ENCODE results near the gene NFATC1. TPM values are rescaled to one million over a fixed set of nuclear protein-coding genes. Genes with fewer than 3 reads are reported as not detected.

Gene NFATC1
- total RNA-seq, 6 experiments from 2014 or later: 0.57 to 2.0 (median 0.89) TPM

DNA sequence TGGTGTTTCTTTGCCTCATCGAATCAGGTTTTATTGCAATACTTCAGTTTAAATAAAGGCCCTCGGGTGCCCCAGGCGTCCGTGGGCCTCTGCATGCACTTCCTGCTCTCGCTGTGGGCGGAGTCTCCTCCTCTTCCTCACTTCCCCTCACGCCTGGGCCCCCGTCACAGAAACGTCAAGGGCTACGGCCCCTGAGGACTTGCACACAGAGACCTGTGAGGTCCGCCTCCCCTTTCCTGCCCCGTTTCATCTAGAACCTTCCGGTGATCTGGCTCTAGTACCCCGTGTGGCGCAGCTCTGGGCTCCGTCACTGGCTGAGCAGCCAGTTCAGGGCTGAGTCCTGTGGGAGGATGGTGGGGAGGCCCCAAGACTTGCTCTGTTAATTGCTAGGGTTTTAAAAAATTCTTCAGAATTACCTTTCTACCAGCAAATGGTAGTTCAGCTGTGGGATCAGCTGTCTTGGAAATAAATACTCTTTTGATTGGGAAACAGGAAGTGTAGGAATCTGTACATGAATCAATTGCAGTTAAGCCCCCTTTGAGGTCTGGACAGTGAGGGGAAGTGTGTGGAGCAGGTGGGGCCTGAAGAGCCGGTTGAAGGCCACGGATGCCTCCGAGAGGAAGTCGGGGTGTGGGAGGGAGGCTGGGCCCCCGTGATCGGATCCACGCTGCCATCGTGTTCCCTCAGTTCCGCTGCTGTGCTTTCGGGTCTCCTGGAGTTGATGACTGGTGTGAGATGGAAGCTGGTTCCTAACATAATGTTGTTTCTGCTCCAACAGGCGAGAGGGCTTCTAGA lies 10.2 kb downstream of the NFATC1 start:
- Mint-ChIP-seq H3K27ac (no peak overlapping the region), H3K9me3 (no peaks in the 10 kb centered on the region), H3K36me3 (ENCODE audit: low read depth) (no peaks in the 10 kb centered on the region; the same call in 1 of the 2 replicates), H3K4me3 (no peak overlapping the region), H3K4me1 (ENCODE audit: low read depth) (no peaks in the 10 kb centered on the region), H3K27me3 (ENCODE audit: insufficient read depth) (no peaks in the 10 kb centered on the region; the same call in 1 of the 2 replicates)
- TF ChIP-seq, protein P1, sequence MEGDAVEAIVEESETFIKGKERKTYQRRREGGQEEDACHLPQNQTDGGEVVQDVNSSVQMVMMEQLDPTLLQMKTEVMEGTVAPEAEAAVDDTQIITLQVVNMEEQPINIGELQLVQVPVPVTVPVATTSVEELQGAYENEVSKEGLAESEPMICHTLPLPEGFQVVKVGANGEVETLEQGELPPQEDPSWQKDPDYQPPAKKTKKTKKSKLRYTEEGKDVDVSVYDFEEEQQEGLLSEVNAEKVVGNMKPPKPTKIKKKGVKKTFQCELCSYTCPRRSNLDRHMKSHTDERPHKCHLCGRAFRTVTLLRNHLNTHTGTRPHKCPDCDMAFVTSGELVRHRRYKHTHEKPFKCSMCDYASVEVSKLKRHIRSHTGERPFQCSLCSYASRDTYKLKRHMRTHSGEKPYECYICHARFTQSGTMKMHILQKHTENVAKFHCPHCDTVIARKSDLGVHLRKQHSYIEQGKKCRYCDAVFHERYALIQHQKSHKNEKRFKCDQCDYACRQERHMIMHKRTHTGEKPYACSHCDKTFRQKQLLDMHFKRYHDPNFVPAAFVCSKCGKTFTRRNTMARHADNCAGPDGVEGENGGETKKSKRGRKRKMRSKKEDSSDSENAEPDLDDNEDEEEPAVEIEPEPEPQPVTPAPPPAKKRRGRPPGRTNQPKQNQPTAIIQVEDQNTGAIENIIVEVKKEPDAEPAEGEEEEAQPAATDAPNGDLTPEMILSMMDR (IDR thresholded peaks at IDR 0.05): no peak
- DNase-seq: no peak

DNA sequence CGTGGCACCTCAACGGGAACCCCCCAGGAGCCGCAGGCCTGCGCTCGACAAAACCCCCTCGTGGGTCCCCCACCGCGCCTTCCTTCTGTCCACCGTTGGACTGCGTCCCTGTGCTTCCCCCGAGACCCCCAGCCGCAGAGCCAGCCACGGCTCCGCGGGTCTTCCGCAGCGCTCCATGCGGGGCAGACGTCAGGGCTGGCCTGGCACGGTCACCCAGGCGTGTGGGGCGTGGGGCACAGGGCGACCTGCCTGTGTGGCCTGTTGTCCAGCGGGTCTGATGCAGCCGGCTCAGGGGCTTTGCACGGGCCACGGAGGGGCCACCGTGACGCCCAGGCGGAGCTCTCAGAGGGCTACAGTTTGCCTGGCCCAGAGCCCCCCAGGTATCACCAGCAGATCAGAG lies 11.0 kb downstream of the NFATC1 start:
- Mint-ChIP-seq H3K27ac (no peak overlapping the region), H3K4me3 (no peak overlapping the region), H3K9me3 (peaks cover 3% of the 10 kb centered on the region; the same call in 1 of the 2 replicates), H3K36me3 (ENCODE audit: low read depth) (no peaks in the 10 kb centered on the region; the same call in 1 of the 2 replicates), H3K27me3 (ENCODE audit: insufficient read depth) (no peaks in the 10 kb centered on the region; the same call in 1 of the 2 replicates), H3K4me1 (ENCODE audit: low read depth) (no peaks in the 10 kb centered on the region)
- TF ChIP-seq, protein P1 (IDR thresholded peaks at IDR 0.05): no peak
- DNase-seq: no peak

DNA sequence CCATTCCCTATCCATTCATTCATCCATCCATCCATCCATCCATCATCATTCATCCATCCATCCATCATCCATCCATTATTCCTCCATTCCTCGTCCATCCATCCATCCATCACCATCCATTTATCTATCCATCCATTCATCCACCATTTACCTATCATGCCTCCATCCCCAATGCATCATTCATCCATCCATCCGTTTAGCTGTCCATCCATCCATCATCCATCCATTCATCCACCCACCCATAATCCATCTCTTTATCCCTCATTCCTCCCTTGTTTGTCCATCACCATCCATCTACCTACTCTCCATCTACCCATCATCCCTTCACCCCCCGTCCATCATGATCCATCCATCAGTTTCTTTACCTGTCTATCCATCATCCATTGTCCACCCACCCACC lies 13.6 kb downstream of the NFATC1 start:
- no peak overlapping the region for H3K4me3 Mint-ChIP-seq
- peaks cover 9% of the 10 kb centered on the region; the same call in 1 of the 2 replicates for H3K9me3 Mint-ChIP-seq
- TF ChIP-seq, protein P1 (IDR thresholded peaks at IDR 0.05): no peak
- no peaks in the 10 kb centered on the region; the same call in 1 of the 2 replicates for H3K36me3 Mint-ChIP-seq (ENCODE audit: low read depth)
- no peak for DNase-seq
- no peaks in the 10 kb centered on the region; the same call in 1 of the 2 replicates for H3K27me3 Mint-ChIP-seq (ENCODE audit: insufficient read depth)
- H3K4me1 Mint-ChIP-seq (ENCODE audit: low read depth): no peaks in the 10 kb centered on the region
- no peak overlapping the region for H3K27ac Mint-ChIP-seq

DNA sequence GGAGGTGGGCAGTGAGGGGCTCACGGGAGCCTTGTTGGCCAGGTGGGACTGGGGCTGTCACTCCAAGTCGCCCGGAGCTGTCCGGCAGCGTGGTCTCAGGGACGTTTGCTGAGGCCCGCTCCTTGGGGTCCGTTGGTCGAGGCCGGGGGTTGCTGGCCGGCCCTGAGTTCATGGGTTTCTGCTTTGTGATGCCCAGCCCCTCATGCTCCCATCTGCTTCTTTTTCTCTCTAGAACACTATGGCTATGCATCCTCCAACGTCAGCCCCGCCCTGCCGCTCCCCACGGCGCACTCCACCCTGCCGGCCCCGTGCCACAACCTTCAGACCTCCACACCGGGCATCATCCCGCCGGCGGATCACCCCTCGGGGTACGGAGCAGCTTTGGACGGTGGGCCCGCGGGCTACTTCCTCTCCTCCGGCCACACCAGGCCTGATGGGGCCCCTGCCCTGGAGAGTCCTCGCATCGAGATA lies 14.5 kb downstream of the NFATC1 start:
- Mint-ChIP-seq H3K27me3 (ENCODE audit: insufficient read depth) (no peaks in the 10 kb centered on the region; the same call in 1 of the 2 replicates), H3K36me3 (ENCODE audit: low read depth) (no peaks in the 10 kb centered on the region; the same call in 1 of the 2 replicates), H3K4me1 (ENCODE audit: low read depth) (no peaks in the 10 kb centered on the region), H3K27ac (no peak overlapping the region), H3K9me3 (peaks cover 9% of the 10 kb centered on the region; the same call in 1 of the 2 replicates), H3K4me3 (no peak overlapping the region)
- TF ChIP-seq, protein P1 (IDR thresholded peaks at IDR 0.05): no peak
- DNase-seq: no peak

DNA sequence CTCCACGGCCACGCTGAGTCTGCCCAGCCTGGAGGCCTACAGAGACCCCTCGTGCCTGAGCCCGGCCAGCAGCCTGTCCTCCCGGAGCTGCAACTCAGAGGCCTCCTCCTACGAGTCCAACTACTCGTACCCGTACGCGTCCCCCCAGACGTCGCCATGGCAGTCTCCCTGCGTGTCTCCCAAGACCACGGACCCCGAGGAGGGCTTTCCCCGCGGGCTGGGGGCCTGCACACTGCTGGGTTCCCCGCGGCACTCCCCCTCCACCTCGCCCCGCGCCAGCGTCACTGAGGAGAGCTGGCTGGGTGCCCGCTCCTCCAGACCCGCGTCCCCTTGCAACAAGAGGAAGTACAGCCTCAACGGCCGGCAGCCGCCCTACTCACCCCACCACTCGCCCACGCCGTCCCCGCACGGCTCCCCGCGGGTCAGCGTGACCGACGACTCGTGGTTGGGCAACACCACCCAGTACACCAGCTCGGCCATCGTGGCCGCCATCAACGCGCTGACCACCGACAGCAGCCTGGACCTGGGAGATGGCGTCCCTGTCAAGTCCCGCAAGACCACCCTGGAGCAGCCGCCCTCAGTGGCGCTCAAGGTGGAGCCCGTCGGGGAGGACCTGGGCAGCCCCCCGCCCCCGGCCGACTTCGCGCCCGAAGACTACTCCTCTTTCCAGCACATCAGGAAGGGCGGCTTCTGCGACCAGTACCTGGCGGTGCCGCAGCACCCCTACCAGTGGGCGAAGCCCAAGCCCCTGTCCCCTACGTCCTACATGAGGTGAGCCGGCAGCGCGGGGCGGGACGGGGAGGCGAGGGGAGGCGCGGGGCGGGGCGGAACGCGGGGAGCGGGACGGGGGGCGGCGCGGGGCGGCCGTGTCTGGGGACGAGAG lies 15.2 kb downstream of the NFATC1 start:
- Mint-ChIP-seq H3K4me3 (no peak overlapping the region), H3K36me3 (ENCODE audit: low read depth) (no peaks in the 10 kb centered on the region; the same call in 1 of the 2 replicates), H3K4me1 (ENCODE audit: low read depth) (no peaks in the 10 kb centered on the region), H3K27me3 (ENCODE audit: insufficient read depth) (no peaks in the 10 kb centered on the region; the same call in 1 of the 2 replicates), H3K27ac (no peak overlapping the region), H3K9me3 (peaks cover 9% of the 10 kb centered on the region; the same call in 1 of the 2 replicates)
- TF ChIP-seq, protein P1 (IDR thresholded peaks at IDR 0.05): no peak
- no peak for DNase-seq

Data from HFFc6 (cell line).